Neutrophil (primary cell): ENCODE results near the gene SEC31B.

Experiments used
- H3K27ac ChIP-seq: fragments of 200-600 bp; sonication (generic); 2 replicates; pipeline ENCODE4 v1.5.1; 2016; ENCODE audit warnings: mild to moderate bottlenecking, moderate library complexity
- H3K27me3 ChIP-seq: fragments of 200-600 bp; sonication (generic); 2 replicates; pipeline ENCODE4 v1.6.0; 2016; ENCODE audit warnings: mild to moderate bottlenecking
- H3K36me3 ChIP-seq: fragments of 200-600 bp; sonication (generic); 2 replicates; pipeline ENCODE4 v1.5.1; 2017
- H3K4me1 ChIP-seq, 2 experiments: fragments of 200-600 bp in 1 of 2; sonication (generic) in 1 of 2; 1 replicate in 1 of 2; 2 replicates in 1 of 2; pipeline versions ENCODE4 v1.5.1 to v1.6.1; 2013 to 2016; ENCODE audit warnings: low read depth in 1 of 2, low read length in 1 of 2, mild to moderate bottlenecking in 1 of 2, moderate library complexity in 1 of 2; ENCODE audit not compliant: control insufficient read depth in 1 of 2, insufficient read depth in 1 of 2
- H3K4me3 ChIP-seq, 2 experiments: fragments of 200-600 bp in 1 of 2; sonication (generic) in 1 of 2; 1 replicate in 1 of 2; 2 replicates in 1 of 2; pipeline ENCODE4 v1.5.1; 2013 to 2016; ENCODE audit warnings: low read depth in 1 of 2, low read length in 1 of 2, mild to moderate bottlenecking in 1 of 2, moderate library complexity in 1 of 2
- H3K9me3 ChIP-seq: fragments of 200-600 bp; sonication (generic); 2 replicates; pipeline ENCODE4 v1.5.1; 2016
- CTCF ChIP-seq: fragments of 200-600 bp; sonication (generic); IDR thresholded peaks from 2 replicates; pipeline ENCODE4 v1.5.1; 2016; ENCODE audit warnings: antibody characterized with exemption

The SEC31B gene

GRCh38 chr10:100565206-100565985 lies 45.7 kb upstream of the SEC31B start:
- TF ChIP-seq CTCF: no peak
- Histone ChIP-seq H3K4me1 (peaks cover 10 to 16% of the 10 kb centered on the region in 2 experiments), H3K9me3 (no peaks in the 10 kb centered on the region), H3K4me3 (no peak overlapping the region), H3K27me3 (peaks cover 96% of the 10 kb centered on the region), H3K27ac (no peak overlapping the region), H3K36me3 (peaks cover 6% of the 10 kb centered on the region)

GRCh38 chr10:100562008-100562672 lies 42.5 kb upstream of the SEC31B start:
- Histone ChIP-seq H3K4me1 (peaks cover 10 to 16% of the 10 kb centered on the region in 2 experiments), H3K36me3 (peaks cover 36% of the 10 kb centered on the region), H3K27me3 (peaks cover 64% of the 10 kb centered on the region), H3K27ac (no peak overlapping the region), H3K4me3 (peak overlapping the region in 1 of 2 experiments; percentile 50), H3K9me3 (no peaks in the 10 kb centered on the region)
- peak; percentile 64 for TF ChIP-seq CTCF

GRCh38 chr10:100561005-100561404 lies 41.3 kb upstream of the SEC31B start:
- TF ChIP-seq CTCF: no peak
- Histone ChIP-seq H3K27me3 (peaks cover 52% of the 10 kb centered on the region), H3K9me3 (no peaks in the 10 kb centered on the region), H3K27ac (no peak overlapping the region), H3K36me3 (peaks cover 48% of the 10 kb centered on the region), H3K4me1 (peaks cover 10 to 16% of the 10 kb centered on the region in 2 experiments), H3K4me3 (no peak overlapping the region)

GRCh38 chr10:100560248-100560647 lies 40.6 kb upstream of the SEC31B start:
- peaks cover 10 to 16% of the 10 kb centered on the region in 2 experiments for H3K4me1 ChIP-seq
- no peak overlapping the region for H3K4me3 ChIP-seq
- no peak overlapping the region for H3K27ac ChIP-seq
- peaks cover 55% of the 10 kb centered on the region for H3K36me3 ChIP-seq
- TF ChIP-seq CTCF: no peak
- H3K27me3 ChIP-seq: peaks cover 45% of the 10 kb centered on the region
- H3K9me3 ChIP-seq: no peaks in the 10 kb centered on the region

GRCh38 chr10:100554902-100555301 lies 35.2 kb upstream of the SEC31B start:
- Histone ChIP-seq H3K4me3 (no peak overlapping the region), H3K27me3 (no peaks in the 10 kb centered on the region), H3K27ac (no peak overlapping the region), H3K9me3 (no peaks in the 10 kb centered on the region), H3K4me1 (no peaks in the 10 kb centered on the region), H3K36me3 (peaks cover 90% of the 10 kb centered on the region)
- TF ChIP-seq CTCF: no peak
